WTC11 (cell line): ENCODE data around the gene CFAP251. TPM values are rescaled to one million over a fixed set of nuclear protein-coding genes. Genes with fewer than 3 reads are reported as not detected.

Source experiments
- ATAC-seq: fragments of 200-7000 bp; cut with Tn5 transposase; 2 replicates; pipeline ENCODE4 v1.10.0; 2021; ENCODE audit warnings: mild to moderate bottlenecking, moderate library complexity
- CTCF ChIA-PET: fragments of 300-600 bp; sonication (Branson Sonifier 250); formaldehyde crosslinking; loops from one replicate; lab custom pipeline; 2021; ENCODE audit warnings: antibody characterized with exemption; lab: Charles Lee
- POLR2A ChIA-PET: fragments of 350-600 bp; sonication (Branson Sonifier 250); formaldehyde crosslinking; loops from one replicate; lab custom pipeline; 2021; ENCODE audit warnings: antibody characterized with exemption; lab: Charles Lee
- DNase-seq: peaks from one replicate; pipeline ENCODE4 v3.0.0; 2021; ENCODE audit warnings: low spot score
- H3K27ac Mint-ChIP-seq: 2 replicates; pipeline ENCODE4 v1.8.0; 2021; ENCODE audit warnings: mixed read lengths
- H3K27me3 Mint-ChIP-seq: 2 replicates; pipeline ENCODE4 v1.8.0; 2021; ENCODE audit warnings: low read depth, mild to moderate bottlenecking, moderate library complexity, mixed read lengths
- H3K36me3 Mint-ChIP-seq: 2 replicates; pipeline ENCODE4 v1.8.0; 2021; ENCODE audit warnings: mixed read lengths
- H3K4me1 Mint-ChIP-seq: 2 replicates; pipeline ENCODE4 v1.8.0; 2022; ENCODE audit warnings: mixed read lengths
- H3K4me3 Mint-ChIP-seq: 2 replicates; pipeline ENCODE4 v1.8.0; 2021; ENCODE audit warnings: mild to moderate bottlenecking, moderate library complexity, mixed read lengths
- H3K9me3 Mint-ChIP-seq: 2 replicates; pipeline ENCODE4 v1.8.0; 2021; ENCODE audit warnings: mixed read lengths
- ATF1 ChIP-seq: sonication (generic); formaldehyde crosslinking; IDR thresholded peaks from 2 replicates; pipeline ENCODE4 v1.8.1; 2023; ENCODE audit warnings: mild to moderate bottlenecking, moderate library complexity, missing genetic modification reagents
- CBFB ChIP-seq: sonication (generic); formaldehyde crosslinking; IDR thresholded peaks from 2 replicates; pipeline ENCODE4 v1.8.1; 2022; ENCODE audit warnings: mild to moderate bottlenecking, low read depth, missing genetic modification reagents
- CREB1 ChIP-seq: sonication (generic); formaldehyde crosslinking; IDR thresholded peaks from 2 replicates; pipeline ENCODE4 v1.8.0; 2023; ENCODE audit warnings: mild to moderate bottlenecking, missing genetic modification reagents
- ESRRA ChIP-seq: sonication (generic); formaldehyde crosslinking; IDR thresholded peaks from 2 replicates; pipeline ENCODE4 v1.8.1; 2022; ENCODE audit warnings: mild to moderate bottlenecking, missing genetic modification reagents, borderline replicate concordance
- GABPB1 ChIP-seq: sonication (generic); formaldehyde crosslinking; IDR thresholded peaks from 2 replicates; pipeline ENCODE4 v1.8.1; 2023; ENCODE audit warnings: mild to moderate bottlenecking, missing genetic modification reagents
- GRHL2 ChIP-seq: fragments of 250-450 bp; sonication (Bioruptor Pico); IDR thresholded peaks from 2 replicates; pipeline ENCODE4 v1.8.0; 2022; ENCODE audit warnings: mild to moderate bottlenecking, moderate library complexity; ENCODE audit not compliant: insufficient replicate concordance, severe bottlenecking
- JAZF1 ChIP-seq: fragments of 250-450 bp; sonication (Bioruptor Pico); IDR thresholded peaks from 2 replicates; pipeline ENCODE4 v1.9.0; 2021; ENCODE audit warnings: moderate library complexity, mild to moderate bottlenecking, inconsistent platforms
- NFATC4 ChIP-seq: fragments of 250-450 bp; sonication (Bioruptor Pico); IDR thresholded peaks from 2 replicates; pipeline ENCODE4 v1.9.0; 2021; ENCODE audit warnings: mild to moderate bottlenecking
- NR1H2 ChIP-seq: sonication (generic); formaldehyde crosslinking; IDR thresholded peaks from 2 replicates; pipeline ENCODE4 v1.9.0; 2021; ENCODE audit warnings: mild to moderate bottlenecking, moderate library complexity, missing genetic modification reagents
- SP1 ChIP-seq: sonication (generic); formaldehyde crosslinking; conservative IDR thresholded peaks from 2 replicates; pipeline ENCODE4 v1.8.1; 2022; ENCODE audit warnings: missing genetic modification reagents
- TEAD4 ChIP-seq: sonication (generic); formaldehyde crosslinking; IDR thresholded peaks from 2 replicates; pipeline ENCODE4 v1.8.0; 2022; ENCODE audit warnings: mild to moderate bottlenecking, missing genetic modification reagents
- USF2 ChIP-seq: sonication (generic); formaldehyde crosslinking; IDR thresholded peaks from 2 replicates; pipeline ENCODE4 v1.8.1; 2023; ENCODE audit warnings: mild to moderate bottlenecking, missing genetic modification reagents, moderate library complexity
- ZNF317 ChIP-seq: sonication (generic); formaldehyde crosslinking; IDR thresholded peaks from 2 replicates; pipeline ENCODE4 v1.8.1; 2023; ENCODE audit warnings: low read depth, mild to moderate bottlenecking, moderate library complexity, missing genetic modification reagents, borderline replicate concordance
- ZNF425 ChIP-seq: fragments of 250-450 bp; sonication (Bioruptor Pico); conservative IDR thresholded peaks from 2 replicates; pipeline ENCODE4 v1.9.0; 2021; ENCODE audit warnings: mild to moderate bottlenecking
- ZSCAN18 ChIP-seq: fragments of 250-450 bp; sonication (Bioruptor Pico); IDR thresholded peaks from 2 replicates; pipeline ENCODE4 v2.1.2; 2022; ENCODE audit warnings: mild to moderate bottlenecking, moderate library complexity
- total RNA-seq: library from RNA; stranded (reverse); gene quantifications from 3 replicates; pipeline ENCODE4 v1.2.3, GENCODE V29; 2021
- TF ChIP-seq, protein P1 (sequence below): sonication (generic); formaldehyde crosslinking; IDR thresholded peaks from 2 replicates; pipeline ENCODE4 v1.8.1; 2023; ENCODE audit warnings: mild to moderate bottlenecking, moderate library complexity, missing genetic modification reagents

The CFAP251 gene
- total RNA-seq, 1 experiment from 2014 or later, result 3.1 TPM

GRCh38 chr12:121930862-121931261 lies 12.5 kb downstream of the CFAP251 start (continued):
- TF ChIP-seq GRHL2 (CRISPR knock-in tag) (no peak), USF2 (CRISPR knock-in tag) (no peak)

DNA sequence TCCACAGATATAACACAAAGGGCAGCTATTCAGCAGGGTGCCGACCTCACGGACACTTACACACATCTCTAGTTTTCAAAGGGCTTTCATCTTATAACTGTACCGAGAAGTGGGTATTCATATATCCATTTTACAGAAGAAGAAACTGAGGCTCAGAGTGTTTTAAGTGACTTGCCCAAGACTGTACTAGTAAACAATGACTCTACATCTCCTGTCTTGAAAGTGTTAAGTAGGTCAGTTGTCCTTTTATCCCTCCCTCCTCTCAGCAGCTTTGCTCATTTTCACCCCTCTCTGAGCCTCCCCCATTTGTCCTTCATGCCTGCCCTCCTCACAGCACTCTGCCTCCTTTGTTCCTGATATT lies 13.8 kb downstream of the CFAP251 start:
- TF ChIP-seq ESRRA (CRISPR knock-in tag) (no peak), JAZF1 (CRISPR knock-in tag) (no peak), ATF1 (no peak), GRHL2 (CRISPR knock-in tag) (no peak), NFATC4 (CRISPR knock-in tag) (no peak), NR1H2 (CRISPR knock-in tag) (no peak), ZSCAN18 (CRISPR knock-in tag) (no peak), ZNF425 (CRISPR knock-in tag) (no peak), TEAD4 (CRISPR knock-in tag) (no peak), ZNF317 (CRISPR knock-in tag) (no peak), CBFB (no peak)
- no peak overlapping the region for H3K4me3 Mint-ChIP-seq
- peaks cover 7% of the 10 kb centered on the region for H3K36me3 Mint-ChIP-seq
- H3K27ac Mint-ChIP-seq, result peak overlapping the region; percentile 36; the same call in 1 of the 2 replicates
- H3K27me3 Mint-ChIP-seq, result no peaks in the 10 kb centered on the region; the same call in 1 of the 2 replicates
- DNase-seq (no peak), ATAC-seq (no peak)
- peaks cover 36% of the 10 kb centered on the region for H3K4me1 Mint-ChIP-seq
- peaks cover 9% of the 10 kb centered on the region for H3K9me3 Mint-ChIP-seq
- ChIA-PET POLR2A (no interaction called here), CTCF (interaction anchor here (1.0 kb wide), 1 partner anchor 14 kb away, joined by 8 read pairs; the partner anchor contains the start of gene CFAP251)

- Mint-ChIP-seq H3K27me3 (no peaks in the 10 kb centered on the region; the same call in 1 of the 2 replicates), H3K4me3 (no peak overlapping the region), H3K9me3 (peaks cover 17% of the 10 kb centered on the region), H3K36me3 (peaks cover 15% of the 10 kb centered on the region), H3K27ac (peak overlapping the region; percentile 76), H3K4me1 (peaks cover 28% of the 10 kb centered on the region)
- ChIA-PET CTCF (interaction anchor here (0.5 to 2.7 kb wide), 8 partner anchors 15 to 139 kb away, joined by 3 to 11 read pairs (median 3); partner anchors contain the start of genes CFAP251 and PSMD9), POLR2A (no interaction called here)
- no peak for ATAC-seq
- DNase-seq, result no peak
- TF ChIP-seq GABPB1 (CRISPR knock-in tag) (no peak), CREB1 (CRISPR knock-in tag) (no peak), SP1 (CRISPR knock-in tag) (0 out of 2 replicates have a peak, but pooled peaks have one; percentile 6), USF2 (CRISPR knock-in tag) (no peak)
- TF ChIP-seq, protein P1, sequence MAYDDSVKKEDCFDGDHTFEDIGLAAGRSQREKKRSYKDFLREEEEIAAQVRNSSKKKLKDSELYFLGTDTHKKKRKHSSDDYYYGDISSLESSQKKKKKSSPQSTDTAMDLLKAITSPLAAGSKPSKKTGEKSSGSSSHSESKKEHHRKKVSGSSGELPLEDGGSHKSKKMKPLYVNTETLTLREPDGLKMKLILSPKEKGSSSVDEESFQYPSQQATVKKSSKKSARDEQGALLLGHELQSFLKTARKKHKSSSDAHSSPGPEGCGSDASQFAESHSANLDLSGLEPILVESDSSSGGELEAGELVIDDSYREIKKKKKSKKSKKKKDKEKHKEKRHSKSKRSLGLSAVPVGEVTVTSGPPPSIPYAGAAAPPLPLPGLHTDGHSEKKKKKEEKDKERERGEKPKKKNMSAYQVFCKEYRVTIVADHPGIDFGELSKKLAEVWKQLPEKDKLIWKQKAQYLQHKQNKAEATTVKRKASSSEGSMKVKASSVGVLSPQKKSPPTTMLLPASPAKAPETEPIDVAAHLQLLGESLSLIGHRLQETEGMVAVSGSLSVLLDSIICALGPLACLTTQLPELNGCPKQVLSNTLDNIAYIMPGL (CRISPR knock-in tag), result no peak
Measured at GRCh38 chr12:121932914-121933521, 14.6 kb downstream of the CFAP251 start.
